Activated CD4-positive, alpha-beta T cell treated with anti-CD3 and anti-CD28 coated beads for 4 hours (primary cell): ENCODE measurements around the gene TMEM235.
"Not testable (repeated sequence)": the region's sequence is repeated elsewhere in the genome, so short reads cannot be mapped to it uniquely, and the experiment has no call there.

ENCODE experiments used
- DNase-seq, 2 donors: peaks; one replicate each; pipeline ENCODE4 v3.0.0-alpha.2; 2020

The TMEM235 gene

DNA sequence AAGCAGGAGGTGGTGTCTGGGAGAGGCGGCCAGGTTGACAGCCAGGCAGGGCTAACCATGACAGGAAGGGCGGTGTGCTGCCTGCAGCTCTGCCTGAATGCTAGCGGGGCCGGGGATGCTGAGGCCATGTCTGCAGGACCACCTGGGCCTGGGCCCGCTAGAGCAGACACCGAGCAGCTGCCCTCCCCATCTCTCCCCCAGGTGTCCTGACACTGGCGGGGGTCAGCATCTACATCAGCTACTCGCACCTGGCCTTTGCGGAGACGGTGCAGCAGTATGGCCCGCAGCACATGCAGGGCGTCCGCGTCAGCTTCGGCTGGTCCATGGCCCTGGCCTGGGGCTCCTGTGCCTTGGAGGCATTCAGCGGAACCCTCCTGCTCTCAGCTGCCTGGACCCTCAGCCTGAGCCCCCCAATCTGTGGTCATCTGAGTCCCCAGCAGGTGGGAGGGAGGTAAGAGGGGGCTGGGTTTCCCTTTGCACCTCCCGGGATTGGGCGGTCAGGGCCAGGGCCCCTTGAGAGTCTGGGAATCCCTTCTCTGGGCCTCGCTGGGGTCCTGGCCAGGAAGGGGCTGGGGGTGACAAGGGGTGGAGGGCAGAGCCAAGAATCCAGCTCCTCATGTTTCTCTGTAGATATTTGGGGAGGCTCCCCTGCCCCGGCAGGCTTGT lies 7.5 kb downstream of the TMEM235 start:
- DNase-seq = no peak

DNA sequence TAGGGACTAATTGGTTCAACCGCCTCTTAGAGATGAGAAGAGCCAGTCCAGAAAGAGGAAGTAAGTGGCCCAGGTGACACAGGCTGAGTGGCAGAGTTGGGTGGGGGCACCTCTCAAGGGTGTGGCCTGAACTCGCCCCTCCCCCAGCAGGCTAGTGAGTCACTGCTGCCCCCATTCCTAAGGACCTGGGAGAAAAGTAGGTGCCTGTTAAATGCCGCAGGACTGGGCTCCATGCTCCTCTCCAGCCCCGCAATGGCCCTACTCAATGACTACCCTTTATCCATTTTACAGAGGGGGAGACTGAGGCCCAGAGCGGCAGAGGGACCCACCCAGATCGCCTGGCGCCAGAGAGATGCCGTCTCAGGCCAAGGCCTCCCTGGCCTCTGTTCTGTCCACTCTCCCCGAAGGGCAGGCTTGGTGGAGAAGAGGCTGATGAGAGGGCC lies 8.1 kb downstream of the TMEM235 start:
- DNase-seq = no peak

DNA sequence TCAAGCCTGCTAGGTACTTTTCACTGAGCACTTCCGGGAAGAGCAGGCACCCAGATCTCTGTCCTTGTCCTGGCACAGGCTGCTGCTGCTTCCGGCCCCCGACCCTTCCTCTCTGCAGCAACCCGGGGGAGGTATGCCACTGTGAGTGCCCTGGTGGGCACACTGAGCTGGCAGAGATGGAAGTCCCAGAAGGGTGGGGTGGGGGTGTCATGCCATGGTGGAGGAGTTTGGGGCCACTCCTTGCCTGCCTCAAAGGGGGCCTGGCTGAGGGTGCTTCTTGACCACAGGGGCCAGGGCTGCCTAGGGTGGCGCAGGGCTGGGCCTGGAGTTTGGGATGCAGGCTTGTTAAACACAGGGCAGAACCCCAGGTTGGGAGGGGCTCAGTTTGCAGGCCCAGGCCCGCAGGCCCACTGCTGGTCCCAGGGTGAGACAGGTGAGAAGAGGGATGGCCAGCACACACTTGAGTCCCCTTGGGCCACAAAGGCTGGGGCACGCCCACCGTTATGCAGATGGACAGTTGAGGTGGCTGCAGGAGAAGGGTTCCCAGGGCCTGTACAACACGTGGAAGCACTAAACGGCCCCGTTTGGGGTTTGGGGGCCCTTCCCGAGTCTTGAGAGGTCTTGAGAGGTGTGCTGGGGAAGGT lies 8.7 kb downstream of the TMEM235 start:
- DNase-seq = no peak

DNA sequence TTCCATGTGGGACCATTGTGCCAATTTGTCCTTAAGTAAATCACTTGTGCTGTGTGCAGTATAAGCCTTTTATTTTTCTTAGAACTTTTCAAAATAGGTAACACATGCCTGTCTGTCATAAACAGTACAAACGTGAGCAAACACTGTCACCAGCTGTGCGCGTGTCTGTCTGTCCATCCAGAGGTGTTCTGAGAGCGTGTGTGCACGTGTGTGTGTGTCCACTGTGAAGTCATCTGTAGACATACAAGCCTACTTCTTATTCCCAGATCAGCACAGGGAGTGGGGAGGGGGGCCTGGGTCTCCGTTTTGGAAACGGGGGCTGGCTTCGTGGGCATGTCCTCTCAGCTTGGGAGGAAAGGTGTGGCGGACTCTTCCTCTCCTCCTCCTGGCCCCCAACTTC lies 9.4 kb downstream of the TMEM235 start:
- DNase-seq = no peak

DNA sequence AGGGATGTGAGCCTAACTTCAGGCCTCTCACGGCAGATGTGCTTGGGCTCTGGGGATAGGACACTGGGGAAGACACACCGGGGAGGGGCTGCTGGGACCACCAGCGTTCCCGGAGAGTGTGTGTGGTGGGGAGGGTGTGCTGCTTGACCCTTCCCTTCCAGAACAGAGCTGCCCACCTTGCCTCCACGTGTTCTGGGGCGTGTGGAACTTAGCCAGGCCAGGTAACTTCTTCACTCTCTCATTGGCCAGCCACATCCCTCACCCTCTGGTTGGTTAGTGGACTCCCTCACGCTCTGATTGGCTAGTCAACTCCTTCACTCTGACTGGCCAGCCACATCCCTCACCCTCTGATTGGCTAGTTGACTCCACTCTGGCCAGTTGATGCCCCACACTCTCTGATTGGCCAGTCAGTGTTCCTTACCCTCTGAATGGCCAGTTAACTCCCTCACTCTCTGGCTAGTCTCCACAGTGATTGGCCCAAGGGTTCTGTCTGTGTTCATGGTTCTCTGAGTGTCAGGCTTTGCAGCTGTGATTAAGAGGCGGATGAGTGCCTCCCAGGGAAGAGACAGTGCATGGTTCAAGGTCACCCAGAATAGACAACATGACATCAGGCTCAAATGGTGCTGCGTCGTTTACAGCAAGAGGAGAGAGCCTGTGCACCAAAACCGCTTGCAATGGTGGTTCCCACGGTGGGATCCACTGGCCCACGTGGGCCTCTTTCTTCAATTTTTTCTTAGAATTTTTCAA lies 10.0 kb downstream of the TMEM235 start:
- DNase-seq = no peak

DNA sequence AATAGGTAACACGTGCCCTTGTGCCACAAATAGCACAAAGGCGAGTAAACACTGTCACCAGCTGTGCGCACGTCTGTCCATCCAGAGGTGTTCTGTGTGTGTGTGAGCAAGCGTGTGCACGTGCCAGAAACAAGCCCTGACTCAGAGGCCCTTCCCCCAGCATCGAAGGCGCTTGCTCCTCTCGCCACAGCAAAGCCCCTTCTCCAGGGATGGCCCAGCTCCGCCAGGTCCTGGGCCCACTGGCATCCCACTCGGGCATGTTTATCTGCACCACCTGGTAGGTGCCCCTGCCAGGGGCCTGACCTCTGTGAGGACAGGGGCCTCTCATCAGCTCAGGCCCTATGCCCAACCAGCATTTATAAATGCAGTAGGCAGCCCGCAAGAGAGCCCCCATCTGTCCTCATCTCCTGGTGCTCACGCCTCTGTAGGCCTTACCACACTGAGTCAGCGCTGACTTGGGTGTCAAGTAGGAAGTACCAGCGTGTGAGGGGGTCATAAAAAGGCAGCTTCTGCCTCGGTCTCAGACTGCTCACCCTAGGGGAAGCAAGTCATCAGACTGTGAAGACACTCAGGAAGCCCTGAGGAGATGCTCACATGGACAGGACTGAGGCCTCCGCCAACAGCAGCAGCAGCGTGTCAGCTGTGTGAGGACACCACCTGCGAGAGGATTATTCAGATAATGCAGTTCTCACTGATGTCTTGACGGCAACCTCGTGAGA lies 10.8 kb downstream of the TMEM235 start:
- DNase-seq = no peak

DNA sequence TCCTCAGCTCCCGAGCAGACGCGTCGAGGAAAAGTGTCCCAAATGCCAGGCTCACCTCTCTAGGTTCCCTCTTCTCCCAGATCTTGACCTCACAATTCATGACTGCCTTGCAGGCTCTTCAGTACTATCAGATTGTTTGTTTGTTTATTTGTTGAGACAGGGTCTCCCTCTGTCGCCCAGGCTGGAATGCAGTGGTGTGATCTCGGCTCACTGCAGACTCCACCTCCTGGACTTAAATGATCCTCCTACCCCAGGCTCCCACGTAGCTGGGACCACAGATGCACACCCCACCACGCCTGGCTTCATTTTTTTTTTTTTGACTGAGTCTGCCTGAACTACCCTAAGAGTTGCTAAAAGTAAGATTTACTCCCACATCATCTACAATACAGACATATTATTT lies 15.9 kb downstream of the TMEM235 start:
- DNase-seq = no peak

DNA sequence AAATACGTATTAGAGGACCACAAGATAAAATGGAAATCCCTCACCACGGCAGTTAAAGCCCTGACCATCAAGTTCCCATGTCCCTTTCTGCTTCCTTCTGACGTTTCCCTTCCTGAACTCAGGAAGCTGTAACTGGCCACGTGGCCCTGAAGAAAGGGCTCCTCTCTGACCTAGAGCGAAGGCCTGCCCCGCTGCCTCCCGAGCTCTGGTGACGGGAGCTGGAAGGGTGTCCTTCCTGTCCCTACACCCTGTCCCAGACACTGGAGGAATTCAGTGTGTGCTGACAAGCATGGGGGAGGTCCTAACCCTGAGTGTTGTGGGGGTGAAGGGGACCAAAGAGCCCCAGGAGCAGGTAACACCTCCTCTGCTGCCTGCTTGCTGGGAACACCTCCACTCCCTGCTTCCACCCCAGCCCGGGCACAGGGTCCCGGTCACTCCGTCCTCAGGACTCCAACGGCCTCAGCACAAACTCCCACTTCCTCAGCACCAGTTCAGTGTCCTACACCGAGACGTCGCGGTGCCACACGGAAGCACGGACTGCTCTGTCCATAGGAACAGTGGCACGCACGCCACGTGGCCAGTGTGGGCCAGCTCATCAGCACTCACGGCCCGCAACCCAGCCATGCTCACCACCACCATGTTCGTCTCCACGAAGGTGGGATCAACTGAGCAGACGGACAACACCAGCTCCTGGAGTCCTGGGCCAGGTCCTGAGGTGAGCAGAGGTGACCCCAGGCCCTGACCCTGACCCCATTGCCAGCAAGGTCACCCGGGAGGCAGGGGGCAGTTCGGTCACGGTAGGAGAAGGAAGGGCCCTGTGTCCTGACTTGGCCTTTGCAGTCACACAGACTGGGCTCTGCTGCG lies 16.9 kb downstream of the TMEM235 start:
- DNase-seq = no peak

DNA sequence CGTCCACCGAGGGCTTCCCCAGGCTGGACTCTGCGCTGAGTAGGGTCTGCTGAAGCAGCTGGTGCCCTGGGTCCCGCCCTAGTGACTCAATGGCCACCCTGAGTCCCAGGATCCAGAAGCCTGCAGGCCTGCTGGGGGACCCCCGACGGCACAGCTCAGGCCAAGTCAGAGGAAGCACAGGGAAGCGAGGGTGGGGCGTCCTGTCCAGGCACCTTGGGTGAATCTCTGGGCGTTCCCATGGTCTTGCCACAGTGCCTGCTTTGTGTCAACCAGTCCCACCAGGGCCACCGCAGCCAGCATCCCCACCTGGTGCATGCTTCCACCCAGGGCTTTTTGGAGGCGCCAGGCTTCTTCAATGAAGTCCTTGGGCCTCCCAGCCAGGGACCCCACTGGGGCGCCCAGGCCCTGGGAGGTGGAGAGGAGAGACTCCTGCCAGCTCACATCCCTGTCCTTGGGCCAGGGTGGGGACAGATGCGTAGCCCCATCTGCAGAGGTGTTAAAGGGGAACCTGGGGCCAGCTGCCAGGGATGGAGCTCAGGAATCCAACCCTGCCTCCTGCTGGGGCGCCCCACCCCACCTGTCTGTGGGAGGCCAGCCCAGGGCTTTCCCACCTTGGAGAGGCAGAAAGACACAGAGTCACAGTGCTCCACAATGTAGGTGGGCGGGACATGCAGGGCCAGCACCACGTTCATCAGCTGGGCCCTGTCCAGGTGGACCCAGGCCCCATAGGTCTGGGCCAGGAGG lies 17.8 kb downstream of the TMEM235 start:
- DNase-seq = no peak

DNA sequence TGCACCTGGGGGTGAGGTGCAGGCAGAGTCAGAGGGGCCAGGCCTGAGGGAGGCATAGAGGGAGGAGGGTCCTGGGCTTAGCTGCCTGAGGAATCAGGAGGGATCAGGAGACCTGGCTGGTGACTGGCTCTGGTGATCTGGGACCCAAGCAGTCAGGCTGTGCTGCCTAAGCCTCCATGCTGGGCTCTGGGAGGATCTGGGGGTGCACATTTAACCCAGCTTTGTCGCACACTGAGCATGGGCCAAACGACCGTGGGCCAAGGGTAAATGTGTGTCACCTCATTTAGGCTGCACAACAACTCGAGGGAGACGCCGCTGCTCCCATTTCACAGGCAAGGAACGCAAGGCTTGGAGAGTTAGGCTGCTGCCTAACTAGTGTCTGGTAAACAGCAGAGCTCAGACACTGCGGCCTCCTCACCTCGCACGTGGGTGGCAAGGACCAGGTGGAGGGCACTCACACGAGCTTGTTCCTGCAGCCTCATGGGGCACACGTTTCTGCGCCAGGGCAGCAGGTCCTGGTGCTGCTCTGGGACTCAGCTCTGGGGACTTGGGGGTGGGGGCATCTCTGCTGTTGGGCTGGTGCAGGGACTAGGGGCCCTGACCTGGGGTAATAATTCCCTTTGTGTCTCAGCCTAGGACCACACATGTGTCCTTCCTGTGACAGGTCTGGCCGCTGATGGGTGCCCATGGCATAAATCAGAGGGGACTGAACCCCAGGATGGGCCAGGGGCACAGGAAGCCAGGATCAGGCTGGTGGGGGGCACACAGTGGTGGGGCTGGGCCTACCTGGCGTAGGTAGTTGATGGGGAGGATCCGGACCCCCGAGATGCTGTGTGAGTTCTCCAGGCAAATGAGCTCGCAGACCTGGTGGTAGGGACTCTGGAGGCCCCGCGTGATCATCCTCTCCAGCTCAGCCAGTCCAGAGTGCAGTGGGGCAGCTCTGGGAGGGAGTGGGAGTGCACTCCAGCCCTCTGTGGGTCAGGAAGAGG lies 18.7 kb downstream of the TMEM235 start:
- DNase-seq = no peak

DNA sequence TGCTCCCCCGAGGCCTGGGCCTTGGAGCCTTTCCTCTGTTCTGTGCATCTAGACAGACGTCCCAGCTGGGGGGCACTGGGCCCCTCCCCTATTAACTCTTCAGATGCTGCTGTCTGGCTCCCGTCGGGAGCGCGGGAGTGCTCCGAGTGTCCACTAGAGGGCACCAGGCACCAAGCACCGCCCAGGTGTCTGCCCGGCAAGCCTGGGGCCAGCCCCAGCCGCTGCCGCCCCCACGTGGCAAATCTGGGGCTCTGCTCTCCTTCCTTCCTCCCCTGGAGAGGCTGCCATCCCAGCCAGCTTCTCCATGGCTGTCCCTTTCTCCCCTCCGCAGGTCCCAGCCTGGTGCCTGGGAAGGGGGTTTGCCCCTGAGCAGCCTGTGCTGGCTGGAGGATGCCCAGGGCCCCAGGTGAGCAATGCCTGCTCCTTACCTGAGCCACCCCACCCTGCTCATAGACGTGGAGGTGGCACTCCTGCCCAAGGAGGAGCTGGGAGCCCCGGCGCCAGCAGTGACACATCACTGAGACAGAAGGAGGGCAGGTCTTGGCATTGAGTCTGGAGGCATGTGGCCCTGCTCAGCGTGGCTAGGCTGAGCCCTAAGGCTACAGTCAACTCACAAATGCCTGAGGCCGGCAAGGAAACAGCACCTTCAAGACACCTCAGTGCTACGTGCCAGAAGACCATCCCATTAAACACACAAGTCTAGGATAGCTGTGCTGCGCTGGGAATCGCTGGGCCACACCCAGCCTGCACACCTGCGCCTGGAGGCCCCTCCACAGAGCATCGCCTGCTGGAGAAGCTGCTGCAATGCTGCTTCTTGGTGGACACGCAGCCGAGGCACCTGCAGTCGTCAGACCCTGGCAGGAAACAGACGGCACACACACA lies 19.7 kb downstream of the TMEM235 start:
- peak; percentile 84 to 85 for DNase-seq

DNA sequence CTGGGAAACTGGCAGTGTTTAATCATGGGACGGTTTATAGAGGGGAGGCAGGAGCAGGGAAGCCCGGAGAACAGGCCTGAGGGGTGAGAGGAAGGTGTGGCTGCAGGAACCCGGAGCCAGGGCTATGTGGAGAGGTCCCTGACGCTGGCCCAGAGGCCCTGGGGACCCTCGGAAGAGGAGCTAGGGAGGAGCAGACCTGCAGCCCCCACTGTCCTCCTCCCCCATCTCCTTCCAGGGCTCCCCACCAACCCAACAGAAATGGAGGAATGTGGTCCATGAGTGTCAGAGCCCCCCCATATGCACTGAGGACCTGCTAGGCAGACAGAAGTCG lies 20.3 kb downstream of the TMEM235 start:
- DNase-seq = no peak

DNA sequence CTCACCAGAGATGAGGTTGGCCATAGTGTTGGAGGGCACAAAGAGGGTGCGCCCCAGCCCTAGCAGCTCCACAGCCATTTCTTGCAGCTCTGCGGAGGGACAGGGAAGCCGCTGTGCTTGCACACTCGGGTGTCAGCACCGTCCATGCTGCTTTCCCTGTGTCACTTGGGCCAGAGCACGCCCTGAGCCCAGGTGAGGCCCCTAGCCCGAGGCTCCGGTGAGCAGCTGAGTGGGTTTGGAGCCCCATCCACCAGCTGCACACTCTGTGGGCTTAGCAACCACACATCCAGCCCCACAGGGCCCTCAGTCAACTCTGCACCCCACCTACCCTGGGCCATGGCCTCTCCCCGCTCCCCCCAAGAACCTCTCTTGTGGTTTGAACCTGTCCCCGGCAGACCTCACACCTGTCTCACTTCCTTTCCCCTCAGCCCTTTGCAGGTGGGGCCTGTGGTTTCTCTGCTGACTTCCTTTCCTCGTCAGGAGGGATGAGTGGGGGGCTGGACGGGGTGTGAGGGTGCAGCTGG lies 20.7 kb downstream of the TMEM235 start:
- DNase-seq = peak; percentile 54 to 60

DNA sequence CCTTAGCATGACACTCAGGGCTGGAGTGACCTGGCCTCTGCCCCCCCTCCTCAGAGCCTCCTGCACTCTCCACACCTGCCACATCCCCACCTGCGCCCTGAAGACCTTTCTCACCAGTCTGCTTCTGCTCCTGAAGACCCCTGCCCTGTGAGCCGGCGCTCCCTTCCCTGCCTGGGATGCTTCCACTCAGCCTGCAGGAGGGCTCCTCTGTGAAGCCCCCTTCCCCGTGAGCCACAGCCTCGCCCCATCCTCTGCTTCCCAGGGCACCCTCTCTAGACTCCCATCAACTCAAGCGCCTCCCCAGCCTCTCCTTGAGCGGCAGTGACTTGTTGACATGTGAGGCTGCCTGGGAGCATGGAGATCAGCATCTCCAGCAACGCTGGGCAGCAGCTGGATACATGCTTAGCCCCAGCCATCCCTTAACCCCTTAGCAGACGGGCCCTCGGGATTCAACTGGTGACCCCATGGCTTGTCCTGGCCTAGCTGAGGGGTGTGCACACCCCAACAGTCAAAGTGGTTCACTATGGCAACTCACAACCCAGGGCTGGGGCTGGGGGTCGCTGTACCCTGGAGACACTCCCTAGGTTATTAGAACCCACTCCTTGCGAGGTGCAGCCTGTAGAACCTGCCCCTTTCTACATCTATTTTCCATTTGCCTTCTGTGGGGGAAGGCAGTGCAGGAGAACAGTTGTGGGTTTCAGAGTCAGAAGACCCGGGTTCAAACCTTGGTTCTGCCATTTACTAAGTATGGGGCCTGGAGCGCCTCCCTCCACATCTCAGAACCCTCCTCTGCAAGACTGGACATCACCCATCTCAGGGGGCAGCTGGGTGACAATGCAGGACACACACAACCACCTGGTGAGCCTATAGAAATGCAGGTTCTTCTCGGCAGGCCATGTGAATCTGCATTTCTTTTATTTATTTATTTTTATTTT lies 21.5 kb downstream of the TMEM235 start:
- DNase-seq = no peak

DNA sequence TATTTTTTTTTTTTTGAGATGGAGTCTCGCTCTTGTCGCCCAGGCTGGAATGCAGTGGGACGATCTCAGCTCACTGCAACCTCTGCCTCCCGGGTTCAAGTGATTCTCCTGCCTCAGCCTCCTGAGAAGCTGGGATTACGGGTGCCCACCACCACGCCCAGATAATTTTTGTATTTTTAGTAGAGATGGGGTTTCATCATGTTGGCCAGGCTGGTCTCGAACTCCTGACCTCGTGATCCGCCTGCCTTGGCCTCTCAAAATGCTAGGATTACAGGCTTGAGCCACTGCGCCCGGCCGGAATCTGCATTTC lies 22.2 kb downstream of the TMEM235 start:
- DNase-seq = not testable (repeated sequence)

DNA sequence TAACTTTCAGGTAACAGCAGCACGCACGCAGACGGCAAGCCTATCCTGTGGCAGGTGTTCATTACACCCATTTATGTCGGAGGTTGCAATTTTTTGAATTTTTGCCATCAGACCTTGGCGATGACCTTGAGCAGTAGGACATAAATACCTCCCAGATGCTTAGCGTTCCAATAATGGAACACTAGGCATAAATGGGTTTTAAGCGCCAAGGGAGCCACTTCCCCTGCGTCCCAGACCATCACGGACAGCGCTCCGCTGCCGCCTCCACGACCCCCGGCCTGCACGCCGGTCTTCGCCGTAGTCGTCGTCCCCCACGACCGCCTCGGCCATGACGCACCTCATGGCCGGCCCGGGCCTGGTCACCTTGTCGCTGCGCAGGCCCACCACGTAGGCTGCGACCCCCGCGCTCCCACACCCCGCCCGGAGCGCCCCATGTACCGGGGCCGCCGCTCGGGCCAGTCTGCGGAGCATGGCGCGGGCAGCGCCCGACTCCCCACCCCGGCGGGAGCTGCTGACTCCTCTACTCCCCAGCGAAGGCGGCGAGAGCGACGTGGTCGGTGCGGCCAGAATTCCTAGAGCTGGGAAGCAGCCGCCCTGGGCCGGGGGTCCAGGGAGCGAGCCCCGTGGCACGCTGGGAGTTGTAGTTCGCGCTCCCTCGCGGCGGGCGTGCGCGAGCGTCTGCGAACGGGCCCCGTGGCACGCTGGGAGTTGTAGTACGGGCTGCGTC lies 22.7 kb downstream of the TMEM235 start:
- peak; percentile 73 to 79 for DNase-seq

DNA sequence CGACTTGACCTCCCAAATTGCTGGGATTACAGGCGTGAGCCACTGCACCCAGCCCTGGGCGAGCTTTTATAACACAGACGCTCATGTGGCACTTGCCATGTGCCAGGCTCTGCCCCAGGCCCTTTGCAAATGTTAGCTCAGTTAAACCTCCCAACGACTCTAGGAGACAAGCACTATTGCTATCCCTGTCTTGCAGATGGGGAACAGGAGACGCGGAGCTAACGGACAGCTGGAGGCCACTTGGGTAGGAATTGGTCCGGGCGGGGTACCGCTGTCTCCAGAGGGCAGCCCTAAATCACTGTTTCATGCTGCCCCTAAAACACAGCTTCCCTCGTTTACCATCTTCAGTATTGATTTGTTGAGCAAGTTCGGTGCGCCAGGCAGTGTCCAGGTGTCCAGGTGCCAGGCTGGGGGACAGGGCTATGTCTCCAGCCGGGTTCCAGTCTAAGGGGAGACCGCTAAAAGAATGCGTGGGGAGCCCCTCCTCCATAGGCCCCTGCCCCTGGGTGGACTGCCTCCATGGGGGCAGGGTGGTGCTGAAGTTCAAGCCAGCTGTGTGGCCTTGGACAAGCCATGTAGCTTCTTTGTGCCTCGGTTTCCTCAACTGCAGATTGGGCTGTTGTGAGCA lies 23.7 kb downstream of the TMEM235 start:
- DNase-seq = no peak
